ENCODE measurements around the gene ABAT.
A peak's percentile ranks its signal among the peaks of the same experiment; 100 is the strongest.
"Not testable (repeated sequence)": the region's sequence is repeated elsewhere in the genome, so short reads cannot be mapped to it uniquely, and the experiment has no call there.

Gene ABAT

GRCh38 chr16:8649829-8650554 is 24.4 kb upstream of the ABAT start:
- DNase-seq: no peak

- not testable (repeated sequence) for DNase-seq
Observed at GRCh38 chr16:8651958-8652357, 22.5 kb upstream of the ABAT start.

- no peak for DNase-seq
Observed at GRCh38 chr16:8655184-8655717, 19.2 kb upstream of the ABAT start.

DNA sequence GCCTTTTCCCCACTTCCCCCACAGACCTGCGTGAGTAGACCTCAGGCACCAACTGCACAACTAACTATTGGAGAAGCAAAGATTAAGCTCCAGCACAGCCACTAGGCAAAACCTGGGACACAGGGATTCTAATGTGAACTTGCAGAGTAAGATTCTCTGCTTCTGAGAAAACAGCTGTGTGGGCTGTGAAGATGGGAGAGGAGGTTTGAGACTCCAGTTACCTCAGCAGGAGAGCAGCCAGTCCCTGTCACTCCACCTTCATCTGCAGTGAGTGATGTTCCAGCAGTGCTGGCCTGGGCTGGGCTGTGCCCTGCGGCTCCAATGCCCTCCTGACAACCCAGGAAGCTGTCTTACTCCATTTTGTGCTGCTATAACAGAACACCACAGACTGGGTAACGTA is 18.0 kb upstream of the ABAT start:
- DNase-seq: no peak

DNA sequence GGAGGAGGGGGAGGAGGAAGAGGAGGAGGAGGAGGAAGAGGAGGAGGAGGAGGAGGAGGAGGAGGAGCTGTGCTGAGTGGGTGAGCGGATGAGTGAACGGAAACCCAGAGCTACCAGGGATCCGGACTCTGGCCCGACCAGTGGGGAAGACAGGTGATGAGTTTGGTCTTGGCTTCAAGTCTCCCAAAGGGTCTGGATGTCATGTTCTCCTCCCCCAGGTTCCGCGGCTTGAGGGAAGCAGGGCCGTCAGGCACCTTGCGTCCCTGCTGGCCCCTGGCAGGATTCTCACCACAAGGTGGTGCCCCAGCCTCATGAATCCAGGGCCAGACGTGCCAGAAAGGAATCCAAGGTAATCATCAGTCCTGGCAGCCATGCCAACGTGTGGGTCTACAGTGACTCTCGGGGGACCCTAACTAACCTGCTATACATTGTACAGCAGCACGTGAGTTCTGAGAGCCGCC is 13.5 kb upstream of the ABAT start:
- DNase-seq: peak; percentile 47 to 61

- DNase-seq: no peak
Observed at GRCh38 chr16:8661703-8662102, 12.7 kb upstream of the ABAT start.

GRCh38 chr16:8663192-8664089 is 11.0 kb upstream of the ABAT start:
- no peak for DNase-seq

GRCh38 chr16:8665529-8665928 is 8.9 kb upstream of the ABAT start:
- no peak for DNase-seq

DNA sequence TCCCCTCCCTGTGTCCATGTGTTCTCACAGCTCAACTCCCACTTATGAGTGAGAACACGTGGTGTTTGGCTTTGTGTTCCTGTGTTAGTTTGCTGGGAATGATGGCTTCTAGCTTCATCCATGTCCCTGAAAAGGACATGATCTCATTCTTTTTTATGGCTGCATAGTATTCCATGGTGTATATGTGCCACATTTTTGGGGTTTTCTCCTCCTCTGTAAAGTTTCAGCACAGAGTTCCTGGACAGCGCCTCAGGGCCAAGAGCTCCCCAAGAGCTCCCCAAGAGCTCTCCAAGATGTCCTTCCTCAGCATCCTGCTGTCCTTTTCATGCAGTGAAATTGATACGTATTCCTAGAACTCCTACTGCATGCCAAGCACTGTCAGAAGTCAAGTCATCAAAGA is 6.9 kb upstream of the ABAT start:
- DNase-seq: no peak

DNA sequence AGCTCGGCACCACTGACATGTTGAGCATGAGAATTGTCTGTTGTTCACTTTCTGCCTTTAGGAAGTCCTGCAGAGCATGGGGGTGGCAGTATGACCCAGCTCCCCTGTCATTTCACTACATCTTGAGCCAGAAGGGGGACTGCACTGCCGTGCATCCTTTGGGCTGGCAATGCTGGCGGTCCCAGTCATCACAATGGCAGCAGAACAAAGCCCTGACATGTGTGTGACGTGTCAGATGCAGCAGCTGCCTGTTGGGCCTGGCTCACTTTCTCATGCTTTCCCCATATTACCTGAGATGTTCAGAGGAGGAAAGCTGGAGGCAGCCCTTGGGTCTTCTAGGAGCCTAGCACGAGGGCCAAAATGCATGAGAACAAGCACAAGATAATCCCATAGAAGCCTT is 6.3 kb upstream of the ABAT start:
- no peak for DNase-seq

DNA sequence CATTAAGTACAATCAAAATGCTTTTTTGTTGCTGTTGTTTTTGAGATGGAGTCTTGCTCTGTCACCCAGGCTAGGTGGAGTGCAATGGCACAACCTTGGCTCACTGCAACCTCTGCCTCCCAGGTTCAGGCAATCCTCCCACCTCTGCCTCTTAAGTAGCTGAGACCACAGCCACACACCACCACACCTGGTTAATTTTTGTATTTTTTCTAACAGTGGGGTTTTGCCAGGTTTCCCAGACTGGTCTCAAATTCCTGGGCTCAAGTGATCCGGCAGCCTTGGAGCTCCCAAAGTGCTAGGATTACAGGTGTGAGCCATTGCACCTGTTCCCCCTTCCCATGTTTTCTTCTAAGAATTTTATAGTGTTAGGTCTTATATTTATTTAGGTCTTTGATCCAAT is 4.9 kb upstream of the ABAT start:
- no peak for DNase-seq

DNA sequence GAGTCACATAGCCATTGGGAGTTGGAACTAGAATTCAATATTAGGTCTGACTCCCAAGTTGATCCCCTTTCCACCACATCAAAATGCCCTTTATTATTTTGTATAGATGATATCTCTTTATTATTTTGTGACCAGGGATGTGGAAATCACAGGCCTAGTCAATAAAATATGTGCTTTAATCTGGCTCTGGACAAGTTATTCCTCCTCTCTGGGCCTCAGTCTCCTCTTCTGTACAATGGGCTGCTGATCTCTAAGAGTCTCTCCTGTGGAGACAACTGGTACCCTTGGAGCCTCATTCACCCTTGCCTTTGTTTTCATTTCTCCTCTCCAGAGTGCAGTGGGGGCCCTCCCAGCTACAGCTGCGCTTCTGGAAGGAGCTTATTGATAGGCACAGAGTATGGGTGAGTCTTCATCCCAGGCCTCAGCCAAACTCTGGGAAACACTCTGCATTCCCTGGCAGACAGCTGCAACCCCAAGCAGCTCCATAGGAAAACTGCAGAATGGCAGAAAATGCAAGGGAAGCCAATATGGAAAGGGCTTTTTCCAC is 4.3 kb upstream of the ABAT start:
- no peak for DNase-seq

GRCh38 chr16:8673611-8674412 is 605 bp upstream of the ABAT start:
- peak in 1 of 2 experiments; percentile 10 for DNase-seq

GRCh38 chr16:8675183-8676159 is 1.1 kb downstream of the ABAT start:
- DNase-seq: peak; percentile 59 to 60

- DNase-seq: no peak
Observed at GRCh38 chr16:8676160-8676547, 1.7 kb downstream of the ABAT start.

- DNase-seq: no peak
Observed at GRCh38 chr16:8676737-8677375, 2.4 kb downstream of the ABAT start.

DNA sequence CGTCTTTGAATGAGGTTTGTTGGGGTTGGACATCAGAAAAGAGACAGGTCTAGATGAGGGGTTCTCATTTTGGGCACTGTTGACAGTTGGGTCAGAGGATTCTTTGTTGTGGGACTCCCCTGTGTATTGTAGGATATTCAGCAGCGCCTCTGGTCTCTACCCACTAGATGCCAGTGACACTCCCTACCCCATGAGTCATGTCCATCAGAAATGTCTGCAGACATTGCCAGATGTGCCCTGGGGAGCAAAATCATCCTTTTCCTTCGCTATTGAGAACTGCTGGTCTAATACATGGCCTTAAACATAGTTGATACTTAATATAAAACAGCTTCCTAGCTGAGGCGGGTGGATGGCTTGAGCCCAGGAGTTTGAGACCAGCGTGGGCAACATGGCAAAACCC is 3.1 kb downstream of the ABAT start:
- DNase-seq: no peak

- DNase-seq: no peak
Observed at GRCh38 chr16:8678068-8678927, 3.9 kb downstream of the ABAT start.

DNA sequence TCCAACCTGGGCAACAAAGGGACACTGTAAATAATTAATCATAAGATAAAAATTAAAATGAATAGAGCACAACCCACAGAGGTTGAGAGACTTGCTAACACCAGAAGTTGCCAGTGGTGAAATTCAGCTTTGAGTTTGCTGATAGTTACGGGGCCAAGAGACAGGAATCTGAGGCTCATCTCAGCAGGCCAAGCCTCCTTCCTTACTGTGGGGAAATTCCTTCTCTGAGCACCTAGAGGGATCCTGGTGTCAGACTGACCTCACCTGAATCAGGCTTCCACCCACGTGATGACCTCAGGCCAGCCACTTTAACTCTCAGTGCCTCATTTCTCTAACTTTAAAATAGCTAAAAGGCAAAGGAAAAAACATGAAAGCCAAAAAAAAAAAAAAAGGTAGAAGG is 4.7 kb downstream of the ABAT start:
- no peak for DNase-seq
